ENCODE measurements around the gene CEP290. TPM values are rescaled to one million over a fixed set of nuclear protein-coding genes. Genes with fewer than 3 reads are reported as not detected.

The CEP290 gene
- total RNA-seq, 2 donors from 2014 or later: 19.1 to 34.8 TPM

GRCh38 chr12:88001327-88001726 lies 140.6 kb downstream of the CEP290 start:
- 82% methylated on average over 2 of the region's 2 CpGs; no CpG with 5 or more reads in 1 of the 2 experiments for WGBS, 2 experiments (ENCODE audit: insufficient coverage in 1 of 2, insufficient read length in 1 of 2)
- H3K27ac ChIP-seq (ENCODE audit: low read depth, low read length): no peak overlapping the region
- Mint-ChIP-seq H3K9me3 (peaks cover 12% of the 10 kb centered on the region), H3K27me3 (ENCODE audit: insufficient read depth) (no peaks in the 10 kb centered on the region), H3K36me3 (ENCODE audit: low read depth) (no peaks in the 10 kb centered on the region), H3K27ac (no peak overlapping the region), H3K4me1 (no peaks in the 10 kb centered on the region), H3K4me3 (no peak overlapping the region)
- no peak overlapping the region for H3K4me3 ChIP-seq (ENCODE audit: low read length)
- H3K36me3 ChIP-seq (ENCODE audit: control insufficient read depth, insufficient read depth, low read length): no peaks in the 10 kb centered on the region
- H3K27me3 ChIP-seq (ENCODE audit: control insufficient read depth, insufficient read depth, low read length, poor library complexity, severe bottlenecking): no peaks in the 10 kb centered on the region
- TF ChIP-seq, protein P1, sequence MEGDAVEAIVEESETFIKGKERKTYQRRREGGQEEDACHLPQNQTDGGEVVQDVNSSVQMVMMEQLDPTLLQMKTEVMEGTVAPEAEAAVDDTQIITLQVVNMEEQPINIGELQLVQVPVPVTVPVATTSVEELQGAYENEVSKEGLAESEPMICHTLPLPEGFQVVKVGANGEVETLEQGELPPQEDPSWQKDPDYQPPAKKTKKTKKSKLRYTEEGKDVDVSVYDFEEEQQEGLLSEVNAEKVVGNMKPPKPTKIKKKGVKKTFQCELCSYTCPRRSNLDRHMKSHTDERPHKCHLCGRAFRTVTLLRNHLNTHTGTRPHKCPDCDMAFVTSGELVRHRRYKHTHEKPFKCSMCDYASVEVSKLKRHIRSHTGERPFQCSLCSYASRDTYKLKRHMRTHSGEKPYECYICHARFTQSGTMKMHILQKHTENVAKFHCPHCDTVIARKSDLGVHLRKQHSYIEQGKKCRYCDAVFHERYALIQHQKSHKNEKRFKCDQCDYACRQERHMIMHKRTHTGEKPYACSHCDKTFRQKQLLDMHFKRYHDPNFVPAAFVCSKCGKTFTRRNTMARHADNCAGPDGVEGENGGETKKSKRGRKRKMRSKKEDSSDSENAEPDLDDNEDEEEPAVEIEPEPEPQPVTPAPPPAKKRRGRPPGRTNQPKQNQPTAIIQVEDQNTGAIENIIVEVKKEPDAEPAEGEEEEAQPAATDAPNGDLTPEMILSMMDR (conservative IDR thresholded peaks at IDR 0.05): no peak
- no peak for DNase-seq
- H3K9ac ChIP-seq (ENCODE audit: extremely low read depth, low read length, poor library complexity, severe bottlenecking): no peak overlapping the region
- H3K4me1 ChIP-seq (ENCODE audit: control insufficient read depth, insufficient read depth, low read length): no peaks in the 10 kb centered on the region
- no peaks in the 10 kb centered on the region for H3K9me3 ChIP-seq (ENCODE audit: control insufficient read depth, low read length)

Other genes with a start within 250 kb of the CEP290 start
- gene C12orf50, start 112.7 kb downstream of the CEP290 start, total RNA-seq: under 1 TPM in 1 of 2 donors, not detected in 1; 0.09 TPM
- gene TMTC3, start 219 bp upstream of the CEP290 start, total RNA-seq: 10 to 100 TPM; 49.8 to 52.9 TPM

Measured in endodermal cell (in vitro differentiated cells).